Prostate gland (tissue), 2 donors: ENCODE results near the gene BRD3. TPM values are rescaled to one million over a fixed set of nuclear protein-coding genes. Genes with fewer than 3 reads are reported as not detected.
"Not testable (repeated sequence)": the region's sequence is repeated elsewhere in the genome, so short reads cannot be mapped to it uniquely, and the experiment has no call there.

ENCODE experiments used
- DNase-seq: peaks from one replicate; pipeline ENCODE4 v3.0.0-alpha.2; 2019; ENCODE audit warnings: low spot score
- H3K27ac ChIP-seq, 2 donors: fragments of 200-600 bp; sonication (generic); 2 replicates each; pipeline ENCODE4 v1.5.1; 2017 to 2019
- H3K27me3 ChIP-seq: fragments of 200-600 bp; sonication (generic); replicated peaks from 2 replicates; pipeline ENCODE4 v1.5.1; 2019; ENCODE audit not compliant: insufficient read depth
- H3K36me3 ChIP-seq, 2 donors: fragments of 200-600 bp; sonication (generic); 1 replicate in 1 of 2; 2 replicates in 1 of 2; pipeline versions ENCODE4 v1.5.1 to v1.8.1; 2017 to 2019
- H3K4me1 ChIP-seq: fragments of 200-600 bp; sonication (generic); replicated peaks from 2 replicates; pipeline ENCODE4 v1.5.1; 2019
- H3K4me3 ChIP-seq, 2 donors: fragments of 200-600 bp; sonication (generic); 2 replicates each; pipeline ENCODE4 v1.5.1; 2017 to 2019
- H3K9me3 ChIP-seq: fragments of 200-600 bp; sonication (generic); 2 replicates; pipeline ENCODE4 v1.5.1; 2017
- POLR2A ChIP-seq: fragments of 450-650 bp; IDR thresholded peaks from one replicate; pipeline ENCODE4 v1.6.1; 2016; ENCODE audit warnings: antibody characterized with exemption, mild to moderate bottlenecking
- POLR2AphosphoS5 ChIP-seq: sonication (generic); formaldehyde crosslinking; IDR thresholded peaks from one replicate; pipeline ENCODE4 v1.6.1; 2017; ENCODE audit warnings: antibody characterized with exemption
- WGBS: methylation state at CpG from one replicate; pipeline ENCODE4 v1.1.5; 2018; 5-methylcytosine and 5-hydroxymethylcytosine counted together
- intact Hi-C: fragments of 100-400 bp; cut with DNase I; formaldehyde crosslinking; loops from one replicate; pipeline ENCODE4 v1.14.2; 2022
- total RNA-seq, 2 donors: library from RNA; depleted of rRNA; stranded (reverse); fragments of >200 nt; gene quantifications; one replicate each; pipeline ENCODE4 v1.1.0, GENCODE V29; 2016
- TF ChIP-seq, protein P1 (sequence below), 4 experiments: fragments of 200-600 bp in 2 of 4; fragments of 450-650 bp in 2 of 4; sonication (generic) in 2 of 4; IDR thresholded peaks; 1 replicate in 3 of 4; 2 replicates in 1 of 4; pipeline ENCODE4 v1.5.1; 2016 to 2019; ENCODE audit warnings: antibody characterized with exemption in 4 of 4, mild to moderate bottlenecking in 2 of 4, moderate library complexity in 2 of 4

Gene BRD3
- total RNA-seq, 2 donors from 2014 or later: 31.8 to 44.3 TPM

DNA sequence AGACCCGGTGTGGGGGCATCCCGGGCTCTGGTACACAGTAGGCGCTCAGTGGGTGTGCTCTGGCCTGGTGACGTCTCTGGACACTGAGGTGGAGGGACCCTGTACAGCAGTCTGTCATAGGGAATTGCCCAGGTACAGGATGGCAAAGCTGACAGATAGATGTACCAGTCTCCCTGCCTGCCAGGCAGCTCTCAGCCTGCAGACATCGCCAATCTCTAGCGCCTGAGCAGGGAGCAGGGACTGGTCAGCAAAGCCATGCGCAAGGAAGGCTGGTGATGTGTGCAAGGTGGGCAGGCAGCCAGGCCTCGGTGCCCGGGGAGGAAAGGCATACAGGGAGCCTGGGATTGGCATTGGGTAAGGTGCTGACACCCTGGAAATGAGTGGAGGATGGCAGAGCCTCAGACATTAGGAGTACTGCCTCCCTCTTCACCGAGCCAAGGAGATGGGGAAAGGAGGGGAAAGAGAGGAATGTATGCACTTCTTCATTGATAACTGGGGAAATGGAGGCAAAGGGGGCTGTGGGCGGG lies 33.9 kb upstream of the BRD3 start:
- TF ChIP-seq POLR2A (no peak), POLR2AphosphoS5 (no peak)
- no peak for DNase-seq
- Histone ChIP-seq H3K4me1 (no peaks in the 10 kb centered on the region), H3K27me3 (no peaks in the 10 kb centered on the region), H3K9me3 (no peaks in the 10 kb centered on the region), H3K36me3 (no peaks in the 10 kb centered on the region), H3K27ac (no peak overlapping the region), H3K4me3 (no peak overlapping the region)
- intact Hi-C loops: no loop called here
- WGBS: 68% methylated on average over 11 of the region's 11 CpGs

DNA sequence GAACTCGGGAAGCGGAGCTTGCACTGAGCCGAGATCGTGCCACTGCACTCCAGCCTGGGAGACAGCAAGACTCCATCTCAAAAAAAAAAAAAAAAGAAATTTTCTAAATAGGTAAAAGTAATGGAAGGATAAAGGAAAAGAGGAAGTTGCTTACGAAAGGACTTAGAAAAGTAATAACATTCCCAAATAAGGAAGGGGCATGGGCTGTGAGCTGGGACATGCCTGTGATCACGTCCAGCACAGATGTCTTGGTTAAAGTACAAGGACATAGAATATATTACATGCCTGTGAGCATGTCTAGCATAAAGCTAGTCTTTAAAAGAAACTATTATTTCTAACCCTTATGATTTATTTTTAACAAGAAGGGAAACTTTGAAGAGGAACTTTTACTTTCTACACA lies 33.3 kb upstream of the BRD3 start:
- DNase-seq, intact Hi-C loops, H3K4me3 ChIP-seq, H3K4me1 ChIP-seq, H3K27ac ChIP-seq, H3K36me3 ChIP-seq, H3K27me3 ChIP-seq, H3K9me3 ChIP-seq: not testable (repeated sequence)
- 73% methylated on average over 6 of the region's 6 CpGs for WGBS

DNA sequence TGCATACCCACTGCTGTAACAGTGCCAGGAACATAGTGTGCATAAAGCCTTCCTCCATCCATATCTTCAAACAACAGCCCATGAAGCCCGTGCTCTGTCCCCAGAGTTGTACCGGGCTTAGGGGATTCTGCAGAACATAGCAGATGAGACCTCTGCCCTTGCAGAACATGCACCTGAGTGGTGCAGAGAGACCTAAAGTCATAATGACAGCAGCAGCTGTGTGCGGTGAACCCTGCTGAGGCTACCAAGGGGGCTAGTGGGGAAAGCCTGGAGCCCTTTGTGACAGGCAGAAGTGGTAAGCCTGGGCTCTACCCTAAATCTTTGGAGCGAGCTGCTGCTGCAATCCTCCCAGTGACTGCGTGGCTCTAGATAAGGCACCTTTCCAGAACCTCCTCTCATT lies 32.2 kb upstream of the BRD3 start:
- Histone ChIP-seq H3K9me3 (no peaks in the 10 kb centered on the region), H3K4me3 (no peak overlapping the region), H3K27ac (no peak overlapping the region), H3K27me3 (no peaks in the 10 kb centered on the region), H3K4me1 (no peaks in the 10 kb centered on the region), H3K36me3 (no peaks in the 10 kb centered on the region)
- no peak for TF ChIP-seq POLR2A
- TF ChIP-seq, protein P1, sequence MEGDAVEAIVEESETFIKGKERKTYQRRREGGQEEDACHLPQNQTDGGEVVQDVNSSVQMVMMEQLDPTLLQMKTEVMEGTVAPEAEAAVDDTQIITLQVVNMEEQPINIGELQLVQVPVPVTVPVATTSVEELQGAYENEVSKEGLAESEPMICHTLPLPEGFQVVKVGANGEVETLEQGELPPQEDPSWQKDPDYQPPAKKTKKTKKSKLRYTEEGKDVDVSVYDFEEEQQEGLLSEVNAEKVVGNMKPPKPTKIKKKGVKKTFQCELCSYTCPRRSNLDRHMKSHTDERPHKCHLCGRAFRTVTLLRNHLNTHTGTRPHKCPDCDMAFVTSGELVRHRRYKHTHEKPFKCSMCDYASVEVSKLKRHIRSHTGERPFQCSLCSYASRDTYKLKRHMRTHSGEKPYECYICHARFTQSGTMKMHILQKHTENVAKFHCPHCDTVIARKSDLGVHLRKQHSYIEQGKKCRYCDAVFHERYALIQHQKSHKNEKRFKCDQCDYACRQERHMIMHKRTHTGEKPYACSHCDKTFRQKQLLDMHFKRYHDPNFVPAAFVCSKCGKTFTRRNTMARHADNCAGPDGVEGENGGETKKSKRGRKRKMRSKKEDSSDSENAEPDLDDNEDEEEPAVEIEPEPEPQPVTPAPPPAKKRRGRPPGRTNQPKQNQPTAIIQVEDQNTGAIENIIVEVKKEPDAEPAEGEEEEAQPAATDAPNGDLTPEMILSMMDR (IDR thresholded peaks at IDR 0.05): no peak
- TF ChIP-seq POLR2AphosphoS5: no peak
- intact Hi-C loops: no loop called here
- 92% methylated on average over 5 of the region's 5 CpGs for WGBS
- DNase-seq: no peak

DNA sequence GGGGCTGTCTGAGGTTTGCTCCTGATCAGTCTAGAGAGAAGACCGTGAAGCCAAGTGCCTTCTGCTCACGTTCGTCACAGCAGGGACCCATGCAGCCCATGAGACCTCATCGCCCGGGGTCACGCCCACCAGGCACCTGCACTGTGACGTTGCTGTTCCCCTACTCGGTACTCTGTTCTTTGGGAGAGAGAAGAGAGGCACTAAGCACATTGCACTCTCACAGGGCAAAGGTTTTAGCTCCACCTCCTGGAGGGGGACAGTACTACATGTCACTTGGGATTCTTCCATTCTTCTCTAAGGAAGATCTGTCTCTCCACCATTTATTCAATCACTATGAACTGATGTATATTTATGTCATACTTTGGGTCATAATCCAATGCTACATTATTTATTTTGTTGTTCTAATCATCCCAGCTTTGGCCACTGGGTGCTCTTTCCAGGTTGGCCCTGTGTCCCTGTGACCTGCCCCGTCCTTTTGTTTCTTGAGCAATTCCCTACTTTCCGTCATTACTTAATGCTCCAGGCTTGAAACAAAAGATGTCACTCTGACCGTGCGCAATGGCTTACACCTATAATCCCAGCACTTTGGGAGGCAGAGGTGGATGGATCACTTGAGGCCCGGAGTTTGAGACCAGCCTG lies 31.4 kb upstream of the BRD3 start:
- intact Hi-C loops: loop anchor here (10.0 kb wide), 1 partner anchor 304 kb away; no protein-coding TSS in a partner anchor
- Histone ChIP-seq H3K4me1 (no peaks in the 10 kb centered on the region), H3K36me3 (no peaks in the 10 kb centered on the region), H3K27me3 (no peaks in the 10 kb centered on the region), H3K4me3 (no peak overlapping the region), H3K27ac (no peak overlapping the region), H3K9me3 (no peaks in the 10 kb centered on the region)
- DNase-seq: peak; percentile 26
- TF ChIP-seq, protein P1 (IDR thresholded peaks at IDR 0.05): peak in 3 of 4 experiments; percentile 46 to 80 (median 68)
- TF ChIP-seq POLR2AphosphoS5 (no peak), POLR2A (no peak)
- 51% methylated on average over 13 of the region's 13 CpGs for WGBS

DNA sequence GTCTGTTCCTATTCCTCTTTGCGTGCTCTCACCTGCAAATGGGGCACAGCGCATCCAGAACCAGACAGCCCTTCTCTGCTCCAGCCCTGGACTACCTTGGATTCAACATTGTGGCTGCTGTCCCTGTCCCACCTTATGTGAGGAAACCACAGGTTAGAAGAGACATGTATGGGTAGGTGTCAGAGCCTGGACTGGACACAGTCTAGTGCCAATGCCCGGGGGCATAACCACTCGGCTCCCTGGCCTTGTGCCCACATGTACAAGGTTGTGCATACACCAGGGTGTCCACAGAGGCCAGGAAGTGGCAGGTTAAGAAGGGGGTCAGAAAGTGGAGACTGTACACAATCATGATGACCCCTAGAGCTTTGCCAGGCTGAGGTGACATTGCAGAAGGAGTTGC lies 22.1 kb upstream of the BRD3 start:
- WGBS: 77% methylated on average over 4 of the region's 4 CpGs
- DNase-seq: no peak

More for the DNA sequence above, 22.1 kb upstream of the BRD3 start:
- no peaks in the 10 kb centered on the region for H3K4me1 ChIP-seq
- H3K9me3 ChIP-seq: no peaks in the 10 kb centered on the region
- no peak overlapping the region for H3K4me3 ChIP-seq
- TF ChIP-seq POLR2AphosphoS5 (no peak), POLR2A (no peak)
- TF ChIP-seq, protein P1 (IDR thresholded peaks at IDR 0.05): no peak
- no peak overlapping the region for H3K27ac ChIP-seq
- intact Hi-C loops: loop anchor here (10.0 kb wide), 1 partner anchor 295 kb away; no protein-coding TSS in a partner anchor
- H3K36me3 ChIP-seq: no peaks in the 10 kb centered on the region
- no peaks in the 10 kb centered on the region for H3K27me3 ChIP-seq
